HepG2 (cell line): ENCODE results near the gene FAM240A. TPM values are rescaled to one million over a fixed set of nuclear protein-coding genes. Genes with fewer than 3 reads are reported as not detected.

ENCODE experiments used
- HIC2 ChIP-seq: sonication (generic); formaldehyde crosslinking; IDR thresholded peaks from 2 replicates; pipeline ENCODE4 v1.9.0; 2022; ENCODE audit warnings: low read depth, missing genetic modification reagents
- KMT2B ChIP-seq: IDR thresholded peaks from 2 replicates; pipeline ENCODE4 v1.6.1; 2016; ENCODE audit warnings: missing genetic modification reagents, missing compliant biosample characterization
- ZBTB2 ChIP-seq: sonication (generic); formaldehyde crosslinking; IDR thresholded peaks from 2 replicates; pipeline ENCODE4 v1.8.0; 2022; ENCODE audit warnings: low read depth, missing genetic modification reagents
- ZBTB26 ChIP-seq: IDR thresholded peaks from 2 replicates; pipeline ENCODE4 v1.6.1; 2016; ENCODE audit warnings: missing compliant biosample characterization, missing genetic modification reagents, borderline replicate concordance
- ZNF3 ChIP-seq: IDR thresholded peaks from 2 replicates; pipeline ENCODE4 v1.7.0; 2017; ENCODE audit warnings: inconsistent platforms
- ZNF382 ChIP-seq: sonication (generic); formaldehyde crosslinking; IDR thresholded peaks from 2 replicates; pipeline ENCODE4 v1.5.0; 2020; ENCODE audit warnings: missing genetic modification reagents, mild to moderate bottlenecking, borderline replicate concordance
- ZNF850 ChIP-seq: sonication (generic); formaldehyde crosslinking; conservative IDR thresholded peaks from 2 replicates; pipeline ENCODE4 v1.9.0; 2021; ENCODE audit warnings: mild to moderate bottlenecking, missing genetic modification reagents
- polyA plus RNA-seq, 8 experiments: library from polyadenylated mRNA; depleted of rRNA in 3 of 8; stranded (reverse) in 7 of 8; unstranded in 1 of 8; fragments of >200 nt; fragmentation: Illumina TruSeq in 4 of 8; extraction: Trizol in 4 of 8; gene quantifications; 2 replicates each; pipeline versions ENCODE4 v1.2.1 to v1.2.3, GENCODE V29; 2011 to 2016; ENCODE audit warnings: low read depth in 4 of 8, missing spikeins in 1 of 8, mixed read lengths in 1 of 8; ENCODE audit not compliant: insufficient read depth in 1 of 8
- total RNA-seq, 5 experiments: library from RNA; depleted of rRNA; stranded (reverse); fragments of >200 nt; fragmentation: Illumina TruSeq; extraction: Trizol; gene quantifications; 2 replicates each; pipeline ENCODE4 v1.2.3, GENCODE V29; 2016; ENCODE audit warnings: low read depth in 1 of 5
- TF ChIP-seq, protein P1 (sequence below): sonication (generic); formaldehyde crosslinking; IDR thresholded peaks from 2 replicates; pipeline ENCODE4 v1.4.0; 2020; ENCODE audit warnings: mild to moderate bottlenecking, missing genetic modification reagents

Gene FAM240A
- total and polyA plus RNA-seq, 2 of the 13 experiments (the other 11 are each of a cell fraction or from before 2014, with no cell fraction given) = not detected

GRCh38 chr3:46669191-46669999 is 57.1 kb downstream of the FAM240A start (continued):
- TF ChIP-seq HIC2 (CRISPR knock-in tag) (no peak), KMT2B (CRISPR knock-in tag) (no peak), ZBTB26 (CRISPR knock-in tag) (no peak), ZBTB2 (CRISPR knock-in tag) (no peak), ZNF3 (CRISPR knock-in tag) (no peak), ZNF382 (CRISPR knock-in tag) (no peak), ZNF850 (no peak)
- TF ChIP-seq, protein P1, sequence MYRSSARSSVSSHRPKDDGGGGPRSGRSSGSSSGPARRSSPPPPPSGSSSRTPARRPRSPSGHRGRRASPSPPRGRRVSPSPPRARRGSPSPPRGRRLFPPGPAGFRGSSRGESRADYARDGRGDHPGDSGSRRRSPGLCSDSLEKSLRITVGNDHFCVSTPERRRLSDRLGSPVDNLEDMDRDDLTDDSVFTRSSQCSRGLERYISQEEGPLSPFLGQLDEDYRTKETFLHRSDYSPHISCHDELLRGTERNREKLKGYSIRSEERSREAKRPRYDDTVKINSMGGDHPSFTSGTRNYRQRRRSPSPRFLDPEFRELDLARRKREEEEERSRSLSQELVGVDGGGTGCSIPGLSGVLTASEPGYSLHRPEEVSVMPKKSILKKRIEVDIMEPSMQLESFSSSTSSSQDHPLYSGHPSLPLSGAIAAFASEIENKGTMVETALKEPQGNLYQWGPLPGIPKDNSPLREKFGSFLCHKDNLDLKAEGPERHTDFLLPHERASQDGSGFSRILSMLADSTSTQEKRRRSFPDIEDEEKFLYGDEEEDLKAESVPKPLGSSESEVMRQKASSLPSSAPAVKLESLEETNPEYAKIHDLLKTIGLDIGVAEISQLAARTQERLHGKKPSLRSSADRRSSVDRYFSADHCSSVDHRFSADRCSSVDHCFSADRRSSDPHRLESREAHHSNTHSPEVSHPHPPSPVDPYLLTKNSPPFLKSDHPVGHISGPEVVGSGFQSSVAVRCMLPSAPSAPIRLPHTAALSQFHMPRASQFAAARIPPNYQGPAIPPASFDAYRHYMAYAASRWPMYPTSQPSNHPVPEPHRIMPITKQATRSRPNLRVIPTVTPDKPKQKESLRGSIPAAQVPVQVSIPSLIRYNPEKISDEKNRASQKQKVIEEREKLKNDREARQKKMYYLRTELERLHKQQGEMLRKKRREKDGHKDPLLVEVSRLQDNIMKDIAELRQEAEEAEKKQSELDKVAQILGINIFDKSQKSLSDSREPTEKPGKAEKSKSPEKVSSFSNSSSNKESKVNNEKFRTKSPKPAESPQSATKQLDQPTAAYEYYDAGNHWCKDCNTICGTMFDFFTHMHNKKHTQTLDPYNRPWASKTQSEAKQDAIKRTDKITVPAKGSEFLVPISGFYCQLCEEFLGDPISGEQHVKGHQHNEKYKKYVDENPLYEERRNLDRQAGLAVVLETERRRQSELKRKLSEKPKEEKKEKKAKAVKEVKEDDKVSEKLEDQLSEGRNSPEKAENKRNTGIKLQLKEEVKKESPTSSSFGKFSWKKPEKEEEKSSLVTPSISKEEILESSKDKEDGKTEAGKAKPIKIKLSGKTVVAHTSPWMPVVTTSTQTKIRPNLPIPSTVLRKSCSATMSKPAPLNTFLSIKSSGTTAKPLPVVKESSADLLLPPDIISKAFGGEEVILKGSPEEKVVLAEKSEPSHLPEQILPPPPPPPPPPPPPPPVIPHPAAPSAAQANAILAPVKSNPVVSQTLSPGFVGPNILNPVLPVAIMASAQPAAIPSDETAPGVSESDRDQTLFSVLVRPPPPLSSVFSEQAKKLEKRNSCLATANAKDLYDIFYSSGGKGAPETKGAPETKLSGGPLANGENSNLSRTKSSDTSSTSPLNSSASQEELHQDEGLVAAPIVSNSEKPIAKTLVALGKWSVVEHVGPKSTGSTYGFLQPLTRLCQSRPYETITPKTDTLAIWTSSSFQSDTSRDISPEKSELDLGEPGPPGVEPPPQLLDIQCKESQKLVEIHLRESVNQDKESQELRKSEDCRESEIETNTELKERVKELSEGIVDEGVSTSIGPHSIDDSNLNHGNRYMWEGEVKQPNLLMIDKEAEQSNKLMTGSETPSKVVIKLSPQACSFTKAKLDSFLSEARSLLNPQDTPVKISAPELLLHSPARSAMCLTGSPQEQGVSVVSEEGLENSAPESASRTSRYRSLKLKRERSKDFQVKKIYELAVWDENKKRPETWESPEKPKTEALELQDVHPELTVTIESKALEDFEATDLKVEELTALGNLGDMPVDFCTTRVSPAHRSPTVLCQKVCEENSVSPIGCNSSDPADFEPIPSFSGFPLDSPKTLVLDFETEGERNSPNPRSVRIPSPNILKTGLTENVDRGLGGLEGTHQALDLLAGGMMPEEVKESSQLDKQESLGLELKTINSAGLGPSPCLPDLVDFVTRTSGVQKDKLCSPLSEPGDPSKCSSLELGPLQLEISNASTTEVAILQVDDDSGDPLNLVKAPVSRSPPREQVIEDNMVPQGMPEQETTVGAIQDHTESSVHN = no peak
